GM21529 (cell line): Measurements from ENCODE around the gene SCPEP1.
A peak's percentile ranks its signal among the peaks of the same experiment; 100 is the strongest.

Experiments used
- ATAC-seq: cut with Tn5 transposase; IDR thresholded peaks from one replicate; pipeline ENCODE4 v1.9.1; 2021; ENCODE audit not compliant: unreplicated experiment

The SCPEP1 gene

DNA sequence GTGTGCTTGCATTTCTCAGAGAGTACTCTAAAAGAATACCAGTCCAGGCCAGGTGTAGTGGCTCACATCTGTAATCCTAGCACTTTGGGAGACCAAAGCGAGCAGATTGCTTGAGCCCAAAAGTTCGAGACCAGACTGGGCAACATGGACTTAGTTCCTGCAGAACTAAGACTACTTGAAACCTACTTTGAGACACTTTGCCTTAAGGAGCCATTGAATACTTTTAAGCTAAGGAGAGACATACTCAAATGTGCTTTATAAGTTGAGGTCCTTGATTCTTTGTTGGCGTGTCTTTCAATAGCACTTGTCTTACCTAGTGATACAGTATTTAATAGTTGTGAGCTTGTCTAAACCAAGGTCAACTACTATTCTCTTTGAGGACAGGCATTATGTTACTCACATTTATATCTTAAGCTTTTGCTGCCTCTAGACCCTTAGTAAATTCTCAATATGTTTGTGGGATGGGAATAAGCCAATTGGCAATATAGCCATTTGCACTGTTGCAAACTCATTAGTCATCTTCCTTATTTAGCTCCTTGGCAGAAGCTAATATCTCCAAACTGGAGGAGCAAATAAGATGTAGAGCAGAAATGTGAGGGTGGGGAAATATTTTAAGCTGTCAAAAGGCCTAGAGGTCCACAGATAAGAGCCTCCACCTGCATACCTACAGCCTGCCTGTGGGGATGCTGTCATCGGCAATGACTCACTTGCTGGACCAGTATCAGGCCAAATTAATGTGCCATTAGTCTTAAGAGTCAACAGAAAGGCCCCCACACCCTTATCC lies 16.3 kb downstream of the SCPEP1 start:
- no peak for ATAC-seq

DNA sequence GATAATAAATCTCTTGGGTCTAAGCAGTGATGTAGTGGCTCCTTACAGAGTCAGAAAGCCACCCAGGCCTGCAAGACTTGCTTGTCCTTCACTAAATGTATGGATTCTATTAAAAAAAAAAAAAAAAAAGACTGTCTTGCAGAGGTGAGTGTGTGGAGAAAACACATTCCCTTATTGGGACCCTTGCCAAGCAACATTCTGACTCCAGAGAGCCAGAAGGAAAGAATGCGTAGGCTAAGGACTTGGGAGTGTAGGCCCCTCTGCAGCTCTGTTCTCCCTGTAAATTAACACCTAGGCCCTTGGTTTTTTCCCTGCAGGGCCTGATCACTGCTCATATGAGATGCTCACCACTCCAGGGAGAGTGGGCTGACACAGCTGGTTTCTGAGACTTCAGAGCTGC lies 17.8 kb downstream of the SCPEP1 start:
- no peak for ATAC-seq

DNA sequence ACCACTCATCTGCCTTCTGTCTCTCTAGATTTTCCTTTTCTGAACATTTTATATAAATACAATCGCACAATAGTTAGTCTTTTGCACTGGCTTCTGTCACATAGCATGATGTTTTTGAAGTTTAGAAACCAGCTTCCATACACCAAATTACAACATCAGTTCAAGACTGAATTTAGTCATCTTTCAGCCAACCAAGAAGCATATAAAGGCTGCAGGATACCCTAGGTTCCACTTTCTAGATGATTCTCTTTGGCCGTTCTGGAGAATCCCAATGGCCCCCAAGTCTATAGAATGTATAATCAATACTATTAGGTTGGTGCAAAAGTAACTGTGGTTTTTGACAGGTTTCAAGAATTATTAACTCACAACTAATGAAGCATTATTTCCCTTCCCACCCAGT lies 19.4 kb downstream of the SCPEP1 start:
- ATAC-seq, result no peak

DNA sequence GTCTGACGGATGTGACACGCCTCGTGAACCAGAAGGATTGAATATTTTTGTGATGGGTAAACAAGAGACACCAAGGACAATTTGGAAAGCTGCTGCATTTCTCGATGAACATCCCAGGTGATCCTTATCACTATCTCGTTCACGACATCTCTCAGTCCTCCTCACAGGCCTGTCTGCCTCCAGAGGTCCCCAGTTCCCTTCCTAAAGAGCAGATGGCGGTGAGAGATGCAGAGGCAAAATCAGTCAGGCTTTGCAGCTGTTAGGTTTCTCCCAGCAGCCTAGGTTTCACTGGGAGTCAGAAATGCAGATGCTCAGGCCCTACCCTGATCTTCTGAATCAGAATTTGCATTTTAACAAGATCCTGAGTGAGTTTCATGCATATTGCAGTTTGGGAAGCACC lies 23.6 kb downstream of the SCPEP1 start:
- no peak for ATAC-seq

DNA sequence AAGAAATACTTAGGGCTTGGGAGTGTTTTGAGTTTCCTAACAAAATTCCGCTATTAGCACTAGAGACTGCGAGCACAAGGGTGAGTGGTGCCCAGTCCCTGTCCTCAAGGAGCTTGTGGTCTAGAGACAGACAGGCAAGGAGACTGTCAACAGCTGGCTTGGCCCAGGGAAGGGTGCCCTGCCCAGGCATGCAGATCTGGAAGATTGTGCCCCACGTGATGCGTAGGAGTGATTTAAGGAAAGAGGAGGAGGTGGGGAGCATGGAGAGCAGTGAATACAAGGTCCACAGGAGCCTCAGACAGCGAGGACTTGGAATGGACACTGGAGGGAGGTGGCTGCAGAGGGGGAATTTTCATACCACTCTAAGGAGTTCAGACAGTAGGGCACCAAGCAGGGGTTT lies 25.0 kb downstream of the SCPEP1 start:
- ATAC-seq, result no peak

DNA sequence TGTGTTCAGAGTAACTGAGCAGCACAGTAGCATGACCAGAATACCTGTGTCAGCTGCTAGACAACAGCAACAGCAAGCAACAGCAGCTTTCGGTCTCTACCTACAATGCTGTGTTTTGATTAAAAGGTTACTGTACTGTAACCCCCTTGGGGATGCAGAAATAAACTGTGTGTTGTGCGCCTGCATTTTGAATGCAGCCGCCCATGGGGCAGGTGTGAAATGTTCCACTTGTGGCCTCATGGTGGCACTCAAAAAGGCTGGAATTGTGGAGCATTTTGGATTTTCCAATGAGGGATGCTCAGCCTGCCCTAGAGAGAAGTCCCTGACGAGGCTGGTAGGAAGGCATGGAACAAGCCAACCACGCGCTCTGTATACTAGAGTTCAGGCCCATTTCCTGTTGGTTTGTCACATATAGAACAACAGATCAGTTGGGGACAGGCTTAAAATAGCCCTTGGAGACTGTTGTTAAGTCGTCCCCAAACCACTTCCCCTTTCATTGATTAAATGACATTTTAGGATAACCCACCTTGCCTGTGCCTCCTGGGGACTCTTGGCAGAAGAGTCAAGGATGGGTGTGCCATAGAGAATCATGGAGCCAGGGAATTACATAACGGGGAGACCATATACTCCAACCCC lies 27.1 kb downstream of the SCPEP1 start:
- ATAC-seq, result peak; percentile 84

DNA sequence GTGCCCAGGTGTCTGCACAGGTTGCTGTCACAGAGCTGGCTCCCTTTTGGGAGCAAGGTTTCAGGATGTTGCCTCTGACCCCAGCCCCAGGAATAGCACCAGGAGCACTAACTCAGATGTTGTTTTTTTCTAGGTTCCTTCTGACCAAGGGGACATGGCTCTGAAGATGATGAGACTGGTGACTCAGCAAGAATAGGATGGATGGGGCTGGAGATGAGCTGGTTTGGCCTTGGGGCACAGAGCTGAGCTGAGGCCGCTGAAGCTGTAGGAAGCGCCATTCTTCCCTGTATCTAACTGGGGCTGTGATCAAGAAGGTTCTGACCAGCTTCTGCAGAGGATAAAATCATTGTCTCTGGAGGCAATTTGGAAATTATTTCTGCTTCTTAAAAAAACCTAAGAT lies 28.1 kb downstream of the SCPEP1 start:
- ATAC-seq, result no peak

DNA sequence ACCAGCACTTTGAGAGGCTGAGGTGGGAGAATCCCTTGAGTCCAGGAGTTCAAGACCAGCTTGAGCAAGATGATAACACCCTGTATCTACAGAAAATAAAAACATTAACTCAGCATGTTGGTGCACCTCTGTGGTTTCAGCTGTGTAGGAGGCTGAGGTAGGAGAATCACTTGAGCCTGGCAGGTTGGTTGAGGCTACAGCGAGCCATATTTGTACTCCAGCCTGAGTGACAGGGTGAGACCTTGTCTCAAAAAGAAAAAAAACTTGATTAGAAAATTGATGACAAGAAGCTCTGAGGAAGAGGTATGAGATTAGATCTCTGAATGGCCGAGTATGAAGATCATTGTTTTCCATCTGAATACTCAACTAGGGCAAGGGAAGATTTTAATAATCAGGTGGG lies 31.0 kb downstream of the SCPEP1 start:
- no peak for ATAC-seq

DNA sequence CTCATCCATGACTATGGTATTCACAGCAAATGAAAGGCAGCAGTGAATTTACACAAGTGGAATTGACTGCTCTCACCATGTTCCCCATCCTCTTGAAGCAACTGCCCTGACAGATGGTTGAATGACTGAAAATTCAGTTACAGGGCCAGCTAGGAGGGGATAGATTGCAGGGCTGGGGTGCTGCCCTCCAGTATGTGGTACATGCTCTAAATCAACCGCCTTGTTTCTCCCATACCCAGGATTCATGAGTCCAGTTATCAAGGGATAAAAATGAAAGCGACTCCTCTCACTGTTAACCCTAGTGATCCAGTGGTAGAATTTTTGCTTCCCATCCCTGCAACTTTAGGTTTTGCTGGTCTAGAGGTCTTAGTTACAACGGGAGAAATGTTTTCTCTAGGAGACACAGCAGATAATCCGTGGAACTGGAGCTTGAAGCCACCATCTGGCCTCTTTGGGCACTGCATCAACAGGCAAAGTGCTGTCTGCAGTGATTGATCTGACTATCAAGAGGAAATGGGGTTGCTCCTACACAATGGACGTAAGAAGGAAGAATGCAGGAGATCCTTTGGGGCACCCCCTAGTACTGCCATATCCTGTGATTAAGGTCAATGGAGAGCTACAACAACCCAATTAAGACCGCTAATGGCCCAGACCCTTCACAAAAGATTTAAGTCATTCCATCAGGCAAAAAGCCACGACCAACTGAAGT lies 32.0 kb downstream of the SCPEP1 start:
- ATAC-seq, result peak; percentile 65

DNA sequence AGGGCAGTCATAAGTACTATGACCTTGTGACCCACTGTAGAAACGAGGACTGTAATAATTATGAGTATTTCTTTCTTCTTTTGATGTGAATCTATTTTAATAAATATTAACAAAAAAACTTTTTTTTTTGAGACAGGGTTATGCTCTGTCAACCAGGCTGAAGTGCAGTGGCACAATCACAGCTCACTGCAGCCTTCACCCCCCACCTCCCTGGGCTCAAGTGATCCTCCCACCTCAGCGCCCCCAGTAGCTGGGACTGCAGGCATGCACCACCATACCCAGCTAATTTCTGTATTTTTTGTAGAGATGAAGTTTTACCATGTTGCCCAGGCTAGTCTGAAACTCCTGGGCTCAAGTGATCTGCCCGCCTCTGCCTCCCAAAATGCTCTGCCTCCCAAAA lies 32.6 kb downstream of the SCPEP1 start:
- no peak for ATAC-seq

DNA sequence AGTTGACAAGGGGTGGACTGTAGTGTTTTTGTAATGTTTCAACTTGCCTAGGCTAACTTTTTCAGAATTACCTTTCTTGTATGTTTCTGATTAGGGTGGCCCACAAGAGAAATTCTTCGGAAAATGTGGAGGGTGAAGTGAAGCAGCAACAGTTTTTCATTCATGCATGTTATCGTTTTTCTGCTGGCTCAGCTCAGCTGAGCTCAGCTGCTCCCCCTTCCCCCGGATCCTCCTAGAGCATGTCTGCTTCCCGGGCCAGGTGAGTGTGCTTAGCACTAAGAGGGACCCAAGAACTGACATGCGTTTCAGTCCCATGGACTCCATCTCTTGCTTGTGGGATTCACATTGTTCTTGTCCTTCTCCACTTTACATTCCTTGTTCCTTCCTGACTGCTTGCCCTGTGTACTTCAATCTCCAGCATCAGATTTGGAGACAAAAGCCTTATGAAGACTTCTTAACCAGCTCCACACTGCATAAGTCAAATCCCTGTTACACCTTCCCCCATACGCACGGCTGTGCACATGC lies 33.6 kb downstream of the SCPEP1 start:
- no peak for ATAC-seq

DNA sequence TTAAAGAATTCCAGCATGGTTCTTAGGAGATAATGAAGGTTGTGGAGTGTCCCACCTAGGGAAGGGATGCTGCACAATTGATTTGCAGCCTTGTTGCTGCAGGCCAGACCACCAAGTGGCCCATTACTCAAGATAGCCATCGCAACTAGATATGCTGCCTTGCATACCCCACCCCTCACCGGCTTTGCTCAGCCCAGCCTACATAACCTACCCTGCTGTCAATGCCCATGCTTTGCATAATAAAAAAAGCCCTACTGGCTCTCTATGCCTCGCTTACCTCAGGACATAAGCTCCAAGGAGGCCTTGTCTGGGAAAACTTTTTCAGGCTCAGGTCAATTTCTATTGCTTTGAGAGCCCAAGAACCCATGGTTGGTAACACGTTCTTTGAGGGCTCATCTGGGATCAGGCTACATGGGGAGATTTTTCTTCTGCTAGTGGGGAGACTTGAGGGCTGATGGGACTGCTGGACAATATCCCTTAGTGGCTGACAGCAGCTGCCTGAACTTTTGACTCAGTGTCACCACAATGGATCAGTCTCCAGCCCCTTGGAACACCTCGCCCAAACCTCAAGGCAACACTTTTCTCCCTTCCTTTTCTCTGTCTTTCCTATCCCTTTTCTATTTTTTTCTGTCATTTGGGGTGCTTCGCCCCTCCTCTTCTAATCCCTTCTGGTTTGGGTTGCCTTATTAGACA lies 38.3 kb downstream of the SCPEP1 start:
- ATAC-seq, result no peak

DNA sequence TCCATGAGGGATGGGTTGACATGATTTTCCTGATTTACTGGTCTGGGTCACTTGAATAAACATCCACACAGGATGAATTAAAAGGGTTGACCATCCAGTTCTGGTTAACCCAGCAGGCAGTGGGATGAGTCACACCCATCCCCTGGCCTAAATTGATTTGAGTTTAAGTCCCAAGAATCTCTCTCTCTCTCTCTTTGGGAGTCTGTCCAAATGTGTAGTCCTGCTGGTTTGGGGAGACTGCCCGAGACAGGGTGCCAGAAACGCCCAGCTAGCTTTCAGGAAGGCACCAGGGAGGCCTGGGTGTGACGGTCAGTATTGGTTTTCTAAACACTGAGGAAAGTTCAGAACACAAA lies 38.8 kb downstream of the SCPEP1 start:
- no peak for ATAC-seq

DNA sequence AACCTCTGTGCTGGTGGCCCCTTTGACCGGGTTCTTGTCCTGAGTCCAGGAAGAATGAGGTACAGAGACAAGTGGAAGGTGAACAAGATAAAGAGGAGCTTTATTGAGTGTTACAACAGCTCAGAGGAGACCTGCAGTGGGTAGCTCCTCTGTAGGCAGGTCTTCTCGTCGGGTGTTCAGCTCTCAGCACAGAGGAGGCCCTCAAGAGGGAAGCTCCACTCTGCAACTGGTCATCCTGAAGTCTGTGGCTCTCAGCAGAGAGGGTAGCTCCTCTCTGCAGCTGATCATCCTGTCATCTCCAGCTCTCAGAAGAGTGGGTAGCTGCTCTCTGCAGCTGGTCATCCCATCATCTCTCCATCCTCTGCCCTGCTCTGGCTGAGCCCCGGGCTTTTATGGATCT lies 39.7 kb downstream of the SCPEP1 start:
- no peak for ATAC-seq

DNA sequence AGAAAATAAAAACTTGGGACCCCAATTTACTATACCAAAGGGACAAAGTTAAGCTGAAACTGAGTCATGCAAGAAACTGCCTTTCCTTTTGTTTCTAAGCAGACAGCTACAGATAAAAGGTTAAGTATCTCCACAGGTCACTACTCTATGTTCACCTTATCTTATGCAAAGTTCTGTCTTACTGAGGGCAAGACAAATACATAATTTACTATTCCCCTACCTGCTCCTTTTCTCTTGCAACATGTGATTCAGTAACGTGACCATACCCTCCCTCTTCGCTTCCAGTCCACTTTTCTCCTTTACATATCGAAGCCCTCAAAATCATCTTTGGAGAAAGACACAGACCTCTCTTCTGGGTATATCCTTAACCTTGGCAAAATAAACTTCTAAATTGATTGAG lies 42.3 kb downstream of the SCPEP1 start:
- no peak for ATAC-seq

DNA sequence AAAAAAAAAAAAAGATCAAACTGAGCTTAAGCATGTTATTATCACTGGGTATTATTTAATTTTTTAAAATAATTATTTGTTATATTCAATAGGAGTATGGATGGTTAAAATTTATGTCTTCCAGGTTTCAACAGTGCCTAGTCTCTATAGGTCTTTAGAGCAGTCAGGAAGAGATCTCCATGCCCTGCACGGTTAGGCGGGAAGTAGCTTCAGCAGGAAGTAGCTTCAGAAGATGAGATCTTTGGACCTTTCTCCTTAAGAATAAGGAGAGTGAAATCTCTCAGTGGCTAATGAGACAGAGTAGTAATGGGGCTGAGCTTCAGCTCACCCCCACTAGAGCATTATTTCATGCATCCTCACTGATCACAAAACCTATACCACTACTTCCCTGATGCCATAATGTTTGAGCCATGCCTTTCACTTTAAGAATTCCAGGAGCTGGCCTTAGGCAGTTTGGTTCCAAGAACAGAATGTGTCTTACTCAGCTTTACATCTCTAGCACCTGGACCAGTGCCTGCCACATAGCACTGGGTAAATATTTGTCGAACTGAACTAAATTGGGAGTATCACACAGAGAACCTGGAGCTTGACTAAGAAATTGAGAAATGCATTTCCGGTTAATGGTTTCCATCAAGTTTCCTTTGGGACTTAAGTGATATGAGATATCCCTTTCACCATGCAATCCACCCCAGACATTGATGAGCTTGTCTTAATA lies 43.5 kb downstream of the SCPEP1 start:
- no peak for ATAC-seq

DNA sequence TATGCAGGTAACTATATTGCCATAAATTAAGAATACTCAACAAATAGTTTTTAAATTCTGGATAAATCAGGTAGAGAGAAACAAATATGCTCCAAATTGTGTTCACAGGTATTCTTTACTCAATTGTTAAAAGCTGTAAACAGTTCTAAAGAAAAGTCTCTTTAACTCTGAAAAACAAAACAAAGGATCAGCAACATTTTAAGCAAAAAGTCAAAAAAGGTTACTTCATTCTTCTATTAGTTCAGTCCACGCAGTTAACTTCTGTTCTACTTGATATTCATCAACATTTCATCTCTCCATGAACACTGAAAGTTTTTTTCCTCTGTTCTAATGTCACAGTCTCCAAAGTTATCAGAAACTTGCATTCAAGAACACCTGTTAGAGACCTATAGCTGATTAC lies 47.9 kb downstream of the SCPEP1 start:
- ATAC-seq, result no peak

DNA sequence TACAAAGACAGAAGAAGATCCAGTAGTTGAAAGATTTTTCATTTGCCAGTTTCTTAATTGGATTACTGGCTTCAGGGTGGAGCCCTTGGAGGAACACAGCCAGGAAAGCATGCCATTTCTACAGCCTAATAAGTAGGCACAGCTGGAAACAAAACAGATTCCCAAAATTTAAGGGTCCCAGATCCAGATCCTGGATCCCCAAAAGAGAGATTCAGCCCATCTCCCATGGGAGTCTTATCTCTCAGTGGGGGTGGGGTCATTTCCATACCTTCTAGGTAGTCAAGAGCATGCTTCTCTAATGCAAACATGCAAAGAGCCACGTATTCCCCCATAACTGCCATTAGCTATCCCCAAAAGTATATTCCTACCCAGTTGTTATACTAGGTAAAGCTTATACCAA lies 49.9 kb downstream of the SCPEP1 start:
- no peak for ATAC-seq

DNA sequence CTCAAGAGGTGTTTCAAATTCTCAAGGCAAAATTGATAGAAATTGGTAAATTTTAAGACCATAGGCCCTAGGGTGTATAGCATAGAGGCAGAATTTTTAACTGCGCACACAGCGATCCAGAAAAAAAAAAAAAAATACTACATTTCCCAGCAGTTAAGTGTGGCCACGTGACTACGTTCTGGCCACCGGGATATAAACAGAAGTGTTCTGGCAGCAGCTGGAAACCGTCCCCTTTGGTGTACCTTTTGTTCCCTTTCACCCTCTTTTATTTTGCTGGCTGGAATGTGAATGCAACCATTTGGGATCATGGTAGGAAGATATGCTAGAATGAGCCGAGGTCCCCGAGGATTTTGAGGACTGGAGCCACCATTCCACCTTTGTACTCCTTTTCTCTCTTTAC lies 54.4 kb downstream of the SCPEP1 start:
- no peak for ATAC-seq

DNA sequence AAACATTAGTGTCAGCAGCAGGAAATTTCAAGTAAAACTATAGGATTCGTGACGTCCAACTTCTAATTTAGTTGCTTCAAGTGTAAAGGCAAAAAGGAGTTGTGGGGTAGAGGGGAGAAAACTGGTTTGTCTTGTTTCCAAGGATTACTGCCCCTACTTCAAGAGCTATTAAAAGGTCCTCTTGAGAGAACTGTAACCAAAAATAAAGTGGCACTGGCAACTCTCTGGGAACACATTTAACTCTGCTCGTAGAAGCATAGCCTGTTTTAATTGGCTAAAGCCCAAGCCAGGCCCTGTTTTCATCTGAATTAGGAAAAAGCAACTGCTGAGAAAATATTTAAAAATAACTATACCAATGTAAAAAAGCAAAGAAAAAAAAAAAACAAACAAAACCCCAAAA lies 55.4 kb downstream of the SCPEP1 start:
- ATAC-seq, result no peak
